HCT116 (cell line): Measurements from ENCODE around the gene METTL18. TPM values are rescaled to one million over a fixed set of nuclear protein-coding genes. Genes with fewer than 3 reads are reported as not detected.

Experiments
- ATAC-seq: fragments of 200-7000 bp; cut with Tn5 transposase; 2 replicates; pipeline ENCODE4 v1.9.1; 2020; ENCODE audit warnings: mild to moderate bottlenecking, moderate library complexity
- BruUV-seq: library from RNA; stranded (reverse); fragments of 400-500 nt; replicated peaks from 2 replicates; lab custom pipeline; 2021; lab: Mats Ljungman, UMichigan
- CTCF ChIA-PET: fragments of 300-600 bp; sonication (Branson Sonifier 250); formaldehyde crosslinking; loops from one replicate; lab custom pipeline; 2021; ENCODE audit warnings: antibody characterized with exemption; lab: Charles Lee
- POLR2A ChIA-PET: fragments of 300-600, 350-600 bp; sonication (Branson Sonifier 250); formaldehyde crosslinking; loops from one replicate; lab custom pipeline; 2021; ENCODE audit warnings: antibody characterized with exemption; lab: Charles Lee
- RAD21 ChIA-PET, 2 experiments: fragments of 300-600 bp; sonication (Branson Sonifier 250); formaldehyde crosslinking; loops; one replicate each; lab custom pipeline; 2023; ENCODE audit warnings: low total read pairs in 2 of 2; ENCODE audit not compliant: uncharacterized antibody in 2 of 2, unreplicated experiment in 2 of 2, low non-redundant PET in 1 of 2; lab: Charles Lee
- DNase-seq: peaks from one replicate; pipeline ENCODE4 v3.0.0-alpha.2; 2010; ENCODE audit warnings: low read depth, low spot score
- H2AFZ ChIP-seq: fragments of 200-600 bp; shearing (Covaris generic), sonication (generic); 2 replicates; pipeline ENCODE4 v1.6.1; 2017; ENCODE audit warnings: low read depth, mixed run types, mixed read lengths, antibody characterized with exemption, low read length; ENCODE audit not compliant: poor library complexity, severe bottlenecking
- H3K27ac ChIP-seq: 2 replicates; pipeline ENCODE4 v1.5.1; 2012; ENCODE audit warnings: low read depth, low read length
- H3K27me3 ChIP-seq: fragments of 200-600 bp; sonication (generic); 2 replicates; pipeline ENCODE4 v1.6.1; 2016; ENCODE audit warnings: mixed run types, low read length, mixed read lengths; ENCODE audit not compliant: insufficient read depth
- H3K36me3 ChIP-seq, 2 experiments: fragments of 200-500 bp in 1 of 2; fragments of 200-600 bp in 1 of 2; sonication (Bioruptor generic) in 1 of 2; sonication (generic) in 1 of 2; 2 replicates each; pipeline versions ENCODE4 v1.5.1 to v1.6.1; 2014 to 2016; ENCODE audit warnings: low read length in 2 of 2, inconsistent platforms in 1 of 2, mixed read lengths in 1 of 2, mixed run types in 1 of 2; ENCODE audit not compliant: insufficient read depth in 2 of 2, control insufficient read depth in 1 of 2
- H3K4me1 ChIP-seq, 2 experiments: fragments of 200-600 bp in 1 of 2; sonication (generic) in 1 of 2; 2 replicates each; pipeline versions ENCODE4 v1.5.1 to v1.6.1; 2012 to 2017; ENCODE audit warnings: low read length in 2 of 2, inconsistent platforms in 1 of 2, mild to moderate bottlenecking in 1 of 2, mixed read lengths in 1 of 2, mixed run types in 1 of 2, moderate library complexity in 1 of 2; ENCODE audit not compliant: insufficient read depth in 2 of 2, control insufficient read depth in 1 of 2
- H3K4me2 ChIP-seq: fragments of 200-600 bp; sonication (generic); 2 replicates; pipeline ENCODE4 v1.6.1; 2017; ENCODE audit warnings: mixed run types, low read length, mixed read lengths
- H3K4me3 ChIP-seq, 2 experiments: fragments of 200-600 bp in 1 of 2; sonication (generic) in 1 of 2; replicated peaks in 1 of 2; 2 replicates each; pipeline ENCODE4 v1.5.1; 2011 to 2016; ENCODE audit warnings: low read length in 2 of 2, control low read depth in 1 of 2, low read depth in 1 of 2, mild to moderate bottlenecking in 1 of 2, mixed read lengths in 1 of 2, mixed run types in 1 of 2
- H3K79me2 ChIP-seq: fragments of 200-600 bp; sonication (generic); 2 replicates; pipeline ENCODE4 v1.6.1; 2017; ENCODE audit warnings: mild to moderate bottlenecking, mixed run types, low read length, moderate library complexity, mixed read lengths; ENCODE audit not compliant: insufficient read depth
- H3K9ac ChIP-seq: fragments of 200-600 bp; sonication (generic); 2 replicates; pipeline ENCODE4 v1.6.1; 2016; ENCODE audit warnings: low read length, mixed read lengths
- H3K9me2 ChIP-seq: fragments of 200-600 bp; sonication (generic), shearing (Covaris generic); 2 replicates; pipeline ENCODE4 v1.6.1; 2017; ENCODE audit warnings: mixed run types, mild to moderate bottlenecking, moderate library complexity; ENCODE audit not compliant: insufficient read depth
- H3K9me3 ChIP-seq, 2 experiments: fragments of 200-500 bp in 1 of 2; fragments of 200-600 bp in 1 of 2; sonication (Bioruptor generic) in 1 of 2; sonication (generic) in 1 of 2; 2 replicates each; pipeline ENCODE4 v1.6.1; 2014 to 2017; ENCODE audit warnings: low read length in 2 of 2, mixed read lengths in 2 of 2, inconsistent platforms in 1 of 2, low read depth in 1 of 2, mild to moderate bottlenecking in 1 of 2, mixed run types in 1 of 2, moderate library complexity in 1 of 2; ENCODE audit not compliant: control insufficient read depth in 1 of 2, insufficient read depth in 1 of 2
- H4K20me1 ChIP-seq: fragments of 200-600 bp; sonication (generic), shearing (Covaris generic); 2 replicates; pipeline ENCODE4 v1.6.1; 2017; ENCODE audit warnings: mixed run types, mild to moderate bottlenecking, moderate library complexity; ENCODE audit not compliant: insufficient read depth
- EZH2phosphoT487 ChIP-seq: fragments of 200-600 bp; IDR thresholded peaks from 2 replicates; pipeline ENCODE4 v1.6.1; 2018; ENCODE audit warnings: antibody characterized with exemption, borderline replicate concordance
- MAX ChIP-seq: IDR thresholded peaks from 2 replicates; pipeline ENCODE4 v1.6.1; 2012
- SRF ChIP-seq: IDR thresholded peaks from 2 replicates; pipeline ENCODE4 v1.6.1; 2012; ENCODE audit warnings: low read depth
- YY1 ChIP-seq: IDR thresholded peaks from 2 replicates; pipeline ENCODE4 v1.6.1; 2011; ENCODE audit warnings: low read length, low read depth, moderate library complexity, mild to moderate bottlenecking; ENCODE audit not compliant: insufficient replicate concordance; ENCODE audit errors: extremely low read depth
- ZBTB33 ChIP-seq: IDR thresholded peaks from 2 replicates; pipeline ENCODE4 v1.6.1; 2011; ENCODE audit warnings: mild to moderate bottlenecking, low read length, moderate library complexity; ENCODE audit not compliant: insufficient replicate concordance; ENCODE audit errors: extremely low read depth
- intact Hi-C: fragments of 100-400 bp; cut with micrococcal nuclease; formaldehyde crosslinking; loops from 2 replicates; pipeline ENCODE4 v1.10.0; 2022
- total RNA-seq: library from RNA; stranded (reverse); gene quantifications from one replicate; pipeline ENCODE4 v1.2.1, GENCODE V29; 2021; ENCODE audit not compliant: unreplicated experiment

METTL18 gene
- total RNA-seq, 1 experiment from 2014 or later, result 7.4 TPM

- no peaks in the 10 kb centered on the region for H3K9me3 ChIP-seq
- POLR2A ChIA-PET, result no interaction called here
Observed at GRCh38 chr1:169745015-169745861, 49.5 kb downstream of the METTL18 start.

More at GRCh38 chr1:169745015-169745861, 49.5 kb downstream of the METTL18 start:
- no TSS peak for BruUV-seq
- ChIA-PET RAD21 (no interaction called here), CTCF (no interaction called here)
- no peak overlapping the region for H3K9ac ChIP-seq
- H2AFZ ChIP-seq, result no peak overlapping the region
- no peak overlapping the region for H3K4me3 ChIP-seq
- no peak for DNase-seq
- H3K9me2 ChIP-seq, result no peaks in the 10 kb centered on the region
- H3K27me3 ChIP-seq, result no peaks in the 10 kb centered on the region
- no peak overlapping the region for H3K4me2 ChIP-seq
- no peak overlapping the region for H3K27ac ChIP-seq
- H3K79me2 ChIP-seq, result no peaks in the 10 kb centered on the region
- H3K36me3 ChIP-seq, result no peaks in the 10 kb centered on the region
- H3K4me1 ChIP-seq, result peaks cover 0 to 3% of the 10 kb centered on the region in 2 experiments; a peak in 1 of 4 replicates
- intact Hi-C loops, result no loop called here
- TF ChIP-seq SRF, result no peak
- no peak for TF ChIP-seq MAX
- TF ChIP-seq YY1, result no peak
- no peak for TF ChIP-seq EZH2phosphoT487
- no peak for TF ChIP-seq ZBTB33
- TF ChIP-seq, all 23 proteins: peak for 0
- H4K20me1 ChIP-seq, result no peaks in the 10 kb centered on the region
- no peak for ATAC-seq

Other genes with a start within 250 kb of the METTL18 start
- 0.37 TPM for gene F5, start 208.4 kb downstream of the METTL18 start, total RNA-seq
- not detected for gene SELP, start 164.8 kb downstream of the METTL18 start, total RNA-seq
- 4.1 TPM for gene SELL, start 83.3 kb downstream of the METTL18 start, total RNA-seq
- not detected for gene SELE, start 60.8 kb downstream of the METTL18 start, total RNA-seq
- gene SCYL3, start 99.0 kb upstream of the METTL18 start, total RNA-seq, result 7.6 TPM